ENCODE data around the gene ATP9A.
"Not testable (repeated sequence)": the region's sequence is repeated elsewhere in the genome, so short reads cannot be mapped to it uniquely, and the experiment has no call there.

ATP9A gene

GRCh38 chr20:51767867-51768758, at the start of gene ATP9A:
Gene ATP9A (minus strand): TSS chr20:51768390. CDS start chr20:51768369, 21 bp downstream.
- TF ChIP-seq CTCF (conservative IDR thresholded peaks at IDR 0.05; ENCODE audit: low read depth, low read length) = no peak
- peak within 1 kb of the TSS; percentile 67 for H3K4me3 ChIP-seq (ENCODE audit: low read depth, low read length)
- DNase-seq (ENCODE audit: low read depth) = peak; percentile 36

GRCh38 chr20:51816856-51817255, 48.7 kb upstream of the ATP9A start:
- DNase-seq (ENCODE audit: low read depth); H3K4me3 ChIP-seq (ENCODE audit: low read depth, low read length): not testable (repeated sequence)

GRCh38 chr20:51815383-51816076, 47.3 kb upstream of the ATP9A start:
- no peak overlapping the region for H3K4me3 ChIP-seq (ENCODE audit: low read depth, low read length)
- DNase-seq (ENCODE audit: low read depth) = no peak
- no peak for TF ChIP-seq CTCF (conservative IDR thresholded peaks at IDR 0.05; ENCODE audit: low read depth, low read length)

GRCh38 chr20:51812861-51813260, 44.7 kb upstream of the ATP9A start:
- no peak overlapping the region for H3K4me3 ChIP-seq (ENCODE audit: low read depth, low read length)
- no peak for TF ChIP-seq CTCF (conservative IDR thresholded peaks at IDR 0.05; ENCODE audit: low read depth, low read length)
- no peak for DNase-seq (ENCODE audit: low read depth)

GRCh38 chr20:51811514-51812128, 43.4 kb upstream of the ATP9A start:
- no peak overlapping the region for H3K4me3 ChIP-seq (ENCODE audit: low read depth, low read length)
- DNase-seq (ENCODE audit: low read depth) = no peak
- TF ChIP-seq CTCF (conservative IDR thresholded peaks at IDR 0.05; ENCODE audit: low read depth, low read length) = no peak

- peak; percentile 64 for DNase-seq (ENCODE audit: low read depth)
- TF ChIP-seq CTCF (conservative IDR thresholded peaks at IDR 0.05; ENCODE audit: low read depth, low read length) = no peak
- H3K4me3 ChIP-seq (ENCODE audit: low read depth, low read length) = no peak overlapping the region
Observed at GRCh38 chr20:51811042-51811355, 42.8 kb upstream of the ATP9A start.

Measured in choroid plexus epithelial cell (primary cell).